ENCODE data around the gene ARHGAP26.

The ARHGAP26 gene

DNA sequence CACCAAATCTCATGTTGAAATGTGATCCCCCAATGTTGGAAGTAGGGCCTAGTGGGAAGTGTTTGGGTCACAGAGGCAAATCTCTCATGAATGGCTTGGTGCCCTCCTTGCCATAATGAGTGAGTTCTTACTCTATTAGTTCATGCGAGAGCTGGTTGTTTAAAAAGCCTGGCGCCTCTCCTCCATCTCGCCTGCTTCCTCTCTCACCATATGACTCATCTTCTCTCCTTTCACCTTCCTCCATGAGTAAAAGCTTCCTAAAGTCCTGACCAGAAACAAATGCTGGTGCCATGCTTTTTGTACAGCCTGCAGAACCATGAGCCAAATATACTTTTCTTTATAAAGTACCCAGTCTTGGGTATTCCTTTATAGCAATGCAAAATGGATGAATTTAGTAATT lies 20.9 kb upstream of the ARHGAP26 start:
- peak; percentile 26 to 34 for DNase-seq

DNA sequence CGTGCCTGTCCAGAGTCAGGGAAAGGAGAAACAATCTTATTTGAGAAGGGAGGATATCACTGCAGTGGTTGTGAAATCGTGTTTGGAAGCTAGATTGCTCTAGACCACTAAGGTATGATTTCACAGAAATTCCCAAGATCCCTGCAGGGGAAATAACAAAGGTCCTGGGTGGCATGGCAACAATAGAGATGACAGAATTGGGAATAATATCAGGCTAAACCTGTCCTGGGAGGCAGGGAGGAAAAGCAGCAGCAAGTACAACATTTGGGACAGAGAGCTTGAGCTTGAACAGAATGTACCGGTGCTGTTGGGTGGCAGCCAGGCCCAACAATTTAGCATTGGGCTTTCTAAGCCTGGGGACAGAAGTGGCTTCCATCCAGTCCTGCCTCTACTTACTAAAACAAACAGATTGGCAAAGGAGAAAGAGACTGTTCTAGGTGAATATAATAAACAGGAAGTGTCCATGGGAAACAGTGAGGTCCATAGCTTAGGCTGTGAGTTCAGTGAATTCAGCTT lies 17.0 kb upstream of the ARHGAP26 start:
- DNase-seq = no peak

DNA sequence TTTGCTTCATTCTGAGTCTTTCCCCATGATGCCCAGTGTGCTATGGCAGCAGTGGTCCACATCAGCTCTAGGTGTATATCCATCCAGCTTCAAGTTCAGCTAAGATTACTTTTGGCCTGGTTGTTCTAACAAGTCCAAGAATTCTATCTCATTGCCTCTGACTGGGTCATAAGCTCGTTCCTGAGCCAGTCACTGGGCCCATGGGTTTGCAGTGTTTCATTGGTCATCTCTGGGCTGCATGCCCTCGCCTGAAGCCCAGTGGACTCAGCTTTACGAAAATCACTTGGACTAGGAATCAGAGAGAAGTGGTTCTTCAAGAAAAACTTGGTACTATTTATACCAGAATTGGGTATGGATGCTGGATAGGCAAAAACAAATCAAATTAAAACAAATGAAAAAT lies 16.1 kb upstream of the ARHGAP26 start:
- DNase-seq = no peak

DNA sequence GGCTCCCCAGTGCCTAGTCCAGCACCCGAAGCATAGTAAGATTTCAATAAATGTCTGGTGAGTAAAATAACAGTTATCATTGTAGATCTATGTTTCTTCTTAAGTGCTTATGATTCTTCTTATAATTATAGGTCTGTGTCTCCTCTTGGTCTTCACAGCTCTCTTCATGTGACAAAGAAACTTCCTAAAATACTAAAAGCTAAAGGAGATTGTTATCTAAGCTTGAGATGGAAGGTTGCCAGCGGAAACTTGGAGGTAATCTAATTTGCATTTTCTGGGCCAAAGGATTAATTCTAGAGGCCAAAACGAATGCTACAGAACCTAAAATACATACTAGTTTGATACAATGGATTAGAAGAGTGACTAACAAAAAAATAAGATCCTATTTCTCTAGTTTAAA lies 13.6 kb upstream of the ARHGAP26 start:
- DNase-seq = no peak

DNA sequence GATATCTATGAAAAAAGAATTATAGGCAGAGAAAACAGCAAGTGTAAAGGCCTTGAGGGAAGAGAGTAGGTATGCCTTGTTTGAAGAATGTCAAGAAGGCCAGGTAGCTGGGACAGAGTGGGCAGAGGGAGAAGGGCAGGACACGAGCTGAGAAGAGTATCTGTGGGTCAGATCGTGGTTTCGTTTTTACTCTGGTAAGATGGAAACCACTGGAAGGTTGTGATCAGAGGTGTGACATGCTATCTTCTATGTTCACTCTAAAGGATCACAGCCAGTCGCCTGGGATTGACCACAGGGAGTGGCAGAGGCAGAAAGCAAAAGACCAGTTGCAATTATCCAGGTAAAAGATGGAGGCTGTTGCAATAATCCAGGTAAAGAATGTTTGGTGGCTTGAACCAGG lies 12.6 kb upstream of the ARHGAP26 start:
- DNase-seq = no peak

DNA sequence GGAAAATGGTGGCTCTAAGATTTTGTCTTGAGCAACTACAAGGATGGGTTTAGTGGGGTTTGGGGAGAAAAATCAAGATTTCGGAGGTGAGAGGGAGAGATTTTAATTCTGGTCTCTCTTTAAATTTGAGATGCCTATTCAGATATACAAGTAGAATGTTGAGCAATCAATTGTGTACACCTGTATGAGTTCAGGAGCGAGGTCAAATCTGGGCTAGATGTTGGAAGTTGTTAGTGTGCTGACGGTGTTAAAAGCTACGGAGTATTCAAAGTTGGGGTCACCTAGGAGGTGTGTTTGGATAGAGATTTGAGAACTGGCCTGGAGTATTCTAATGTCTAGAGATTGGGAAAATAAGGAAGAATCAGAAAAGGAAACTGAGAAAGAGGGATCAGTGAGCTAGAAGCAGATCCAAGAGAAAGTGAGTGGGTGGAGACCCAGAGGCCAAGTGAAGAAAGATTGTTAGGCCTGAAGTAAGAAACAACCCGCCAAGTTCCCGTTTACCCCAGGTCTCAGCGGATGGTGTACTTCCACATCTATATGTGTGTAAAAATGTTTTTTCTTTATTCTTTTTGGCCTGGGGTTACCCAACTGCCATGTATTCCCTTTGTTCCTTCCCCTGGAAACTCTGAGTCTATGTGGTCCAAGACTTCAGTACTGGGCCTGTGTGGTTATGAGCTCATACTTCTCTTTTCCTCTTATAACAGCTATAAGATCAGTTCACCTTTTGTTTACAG lies 11.9 kb upstream of the ARHGAP26 start:
- no peak for DNase-seq

DNA sequence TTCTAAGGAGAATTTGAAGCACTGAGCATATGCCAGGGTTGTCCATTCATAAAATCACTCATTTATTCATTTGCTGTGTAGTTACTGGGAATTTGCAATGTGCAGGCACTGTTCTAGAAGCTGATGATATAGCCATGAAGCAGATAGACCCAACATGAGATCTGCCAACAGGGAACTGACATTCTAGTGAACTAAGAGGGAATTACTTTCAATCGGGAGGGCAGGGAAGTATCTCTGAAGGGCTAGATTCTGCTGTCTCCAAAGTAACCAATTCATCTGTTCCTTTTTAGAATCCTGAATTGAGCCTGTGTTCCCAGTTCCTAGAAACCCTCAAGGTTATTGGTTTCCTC lies 11.4 kb upstream of the ARHGAP26 start:
- no peak for DNase-seq

DNA sequence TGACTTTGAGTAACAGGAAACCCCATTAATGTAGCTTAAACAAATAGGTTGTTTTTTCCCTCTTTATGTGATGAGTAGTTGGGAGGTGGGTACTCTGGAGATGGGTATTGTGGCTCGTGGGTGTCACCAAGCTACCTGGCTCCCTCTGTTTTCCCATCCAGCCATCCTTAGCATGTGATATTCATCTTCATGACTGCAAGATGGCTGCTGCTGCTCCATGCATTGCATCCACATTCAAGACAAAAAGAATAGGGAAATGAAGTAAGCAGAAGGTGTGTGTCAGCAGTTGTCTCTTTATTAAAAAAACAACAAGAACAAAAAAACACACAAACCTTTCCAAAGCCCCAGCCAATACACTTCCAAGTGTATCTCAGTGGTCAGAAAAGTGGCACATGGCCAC lies 6.5 kb upstream of the ARHGAP26 start:
- DNase-seq = no peak

DNA sequence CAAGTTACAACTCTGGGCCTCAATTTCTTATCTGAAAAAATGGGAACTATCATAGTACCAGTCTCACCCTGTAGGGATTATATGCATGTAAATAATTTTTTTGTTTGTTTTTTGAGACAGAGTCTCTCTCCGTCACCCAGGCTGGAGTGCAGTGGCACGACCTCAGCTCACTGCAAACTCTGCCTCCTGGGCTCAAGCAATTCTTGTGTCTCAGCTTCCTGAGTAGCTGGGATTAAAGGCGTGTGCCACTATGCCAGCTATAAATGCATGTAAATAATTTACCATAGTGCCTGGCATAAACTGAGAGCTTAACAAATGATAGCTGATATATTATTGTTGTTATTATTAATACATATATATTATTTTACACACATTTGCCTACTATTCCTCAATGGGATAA lies 3.0 kb upstream of the ARHGAP26 start:
- DNase-seq = no peak

DNA sequence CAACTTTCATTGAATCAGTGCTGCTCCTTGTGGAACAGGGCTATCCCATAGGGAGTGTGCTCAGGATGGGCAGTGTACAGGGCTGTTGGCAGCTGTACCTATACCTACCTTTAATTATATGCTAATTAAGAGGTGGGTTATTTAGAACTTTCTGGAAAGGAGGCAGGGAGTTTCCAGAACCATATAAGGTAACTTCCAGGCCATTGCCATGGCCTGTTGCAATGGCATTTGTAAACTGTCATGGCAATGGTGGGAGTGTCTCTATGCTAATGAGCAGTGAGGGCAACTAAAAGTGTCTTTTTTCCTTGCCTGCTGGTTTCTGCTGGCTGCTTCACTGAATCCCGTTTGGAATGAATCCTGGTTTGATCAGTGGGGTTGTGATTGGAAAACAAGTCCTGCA lies 2.3 kb upstream of the ARHGAP26 start:
- DNase-seq = no peak

DNA sequence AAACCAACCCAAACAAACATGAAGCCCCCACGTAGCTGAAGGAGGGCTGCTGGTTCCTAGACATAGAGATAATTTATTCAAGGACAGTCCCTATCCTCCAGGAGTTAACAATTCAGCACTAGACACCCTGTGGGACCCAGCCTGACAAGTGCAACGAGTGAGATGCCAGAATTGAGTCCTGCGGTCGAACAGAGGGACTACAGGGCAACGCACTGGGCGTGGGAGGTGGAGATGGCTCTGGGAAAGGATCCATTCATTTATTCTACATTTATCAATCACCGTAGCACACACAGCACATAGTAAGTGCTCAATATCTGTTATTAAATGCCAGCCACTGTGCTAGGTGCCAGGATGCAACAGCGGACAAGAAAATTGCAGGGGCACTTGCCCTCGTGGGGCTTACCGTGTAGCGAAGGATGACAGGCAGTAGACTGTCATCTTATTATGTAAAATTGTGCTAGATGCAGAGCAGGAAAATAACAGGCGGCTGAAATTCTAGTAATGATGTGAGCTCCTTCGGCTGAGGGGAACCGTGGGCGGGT lies 855 bp upstream of the ARHGAP26 start:
- DNase-seq = no peak

DNA sequence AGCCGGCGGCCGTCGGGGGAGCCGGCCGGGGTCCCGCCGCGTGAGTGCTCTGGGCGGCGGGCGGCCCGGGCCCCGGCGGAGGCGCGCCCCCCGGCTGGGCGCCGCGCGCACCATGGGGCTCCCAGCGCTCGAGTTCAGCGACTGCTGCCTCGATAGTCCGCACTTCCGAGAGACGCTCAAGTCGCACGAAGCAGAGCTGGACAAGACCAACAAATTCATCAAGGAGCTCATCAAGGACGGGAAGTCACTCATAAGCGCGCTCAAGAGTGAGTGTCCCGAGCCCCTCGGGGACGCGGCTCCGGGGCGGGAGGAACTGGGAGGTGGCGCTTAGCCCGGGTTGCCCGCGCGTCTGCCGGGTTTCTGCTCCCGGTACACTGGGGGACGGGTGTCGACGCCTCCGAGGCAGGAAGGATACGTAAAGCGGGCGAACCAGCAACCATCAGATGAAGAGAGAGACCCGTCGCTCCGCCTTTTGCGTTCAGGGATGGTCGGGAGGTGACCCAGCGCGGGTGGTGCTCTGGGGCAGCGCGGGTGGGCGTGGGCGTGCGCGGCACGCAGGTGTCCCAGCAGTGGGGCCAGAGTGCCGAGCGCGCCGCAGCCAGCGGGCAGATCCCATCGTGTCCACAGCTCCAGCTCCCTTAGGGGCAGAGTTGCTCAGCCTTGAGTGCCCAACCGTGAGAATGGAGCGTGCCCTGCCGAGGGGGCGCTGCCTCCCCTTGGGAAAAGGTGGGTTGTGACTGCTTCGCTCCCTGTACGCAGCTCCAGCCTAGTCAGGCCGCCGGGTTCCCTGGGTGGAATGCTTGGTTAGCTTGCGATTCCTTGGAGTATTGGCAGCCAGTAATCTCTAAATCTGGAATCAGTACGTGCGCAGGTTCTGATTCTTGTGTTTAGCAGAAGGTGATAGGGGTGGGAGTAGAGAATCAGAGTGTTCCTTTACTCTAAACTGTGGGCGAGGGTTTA lies 753 bp downstream of the ARHGAP26 start:
- peak; percentile 78 to 81 for DNase-seq

DNA sequence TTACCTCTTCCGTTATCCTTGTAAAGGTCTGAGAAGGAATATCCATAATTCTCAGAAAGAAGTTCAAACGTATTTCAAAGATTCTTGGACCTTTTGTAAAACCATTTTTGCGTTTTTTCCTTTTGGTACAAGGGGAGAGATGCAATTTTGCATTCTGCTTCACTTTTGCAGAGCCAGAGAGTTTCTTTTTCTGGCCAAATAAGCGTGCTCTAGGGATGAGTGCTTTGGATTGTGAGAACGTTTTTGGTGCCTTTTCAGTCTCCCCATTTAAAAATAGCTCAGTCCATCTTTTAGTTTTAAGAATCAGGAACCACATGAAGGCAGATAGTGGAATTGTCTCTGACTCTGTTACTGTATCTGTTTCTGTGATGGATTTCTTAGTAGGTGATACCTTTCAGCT lies 1.5 kb downstream of the ARHGAP26 start:
- DNase-seq = no peak

DNA sequence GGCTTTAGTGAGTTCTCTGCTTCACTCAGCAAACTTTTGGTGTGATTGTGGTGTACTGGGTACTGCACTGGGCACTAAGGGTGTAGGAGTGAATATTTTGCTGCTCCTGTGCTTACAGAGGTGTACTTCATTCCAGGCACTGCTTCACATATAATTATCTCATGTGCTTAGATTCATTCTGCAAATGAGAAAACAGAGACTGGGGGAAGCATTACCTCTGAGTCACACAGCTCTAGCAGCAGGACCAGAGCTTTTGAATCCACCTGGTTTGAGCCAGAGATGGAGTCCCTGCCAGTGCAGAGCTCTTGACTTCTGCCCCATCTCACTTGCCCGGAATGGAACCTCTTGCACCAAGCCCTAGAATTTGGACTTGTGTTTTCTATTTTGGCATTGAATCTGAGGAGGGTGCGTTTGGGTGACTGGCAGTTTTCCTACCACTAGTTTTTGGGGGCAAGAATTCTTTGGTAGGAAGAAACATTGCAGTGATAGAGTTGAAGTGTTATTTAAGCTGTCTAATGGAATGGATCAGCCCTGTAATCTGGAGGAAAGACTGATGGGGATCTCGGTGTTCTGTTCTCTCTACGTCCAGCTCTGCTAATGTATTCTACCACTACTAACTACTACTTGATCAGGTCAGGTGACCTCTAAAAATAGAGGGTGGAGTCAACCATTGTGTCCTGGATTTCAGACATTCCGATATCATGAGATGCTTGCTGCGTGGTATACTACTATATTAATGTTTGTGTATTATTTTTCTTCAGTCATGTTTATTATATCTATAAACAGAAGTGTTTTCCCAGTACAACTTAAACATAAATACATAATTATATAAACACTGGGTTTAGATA lies 2.5 kb downstream of the ARHGAP26 start:
- peak in 1 of 2 experiments; percentile 42 for DNase-seq

DNA sequence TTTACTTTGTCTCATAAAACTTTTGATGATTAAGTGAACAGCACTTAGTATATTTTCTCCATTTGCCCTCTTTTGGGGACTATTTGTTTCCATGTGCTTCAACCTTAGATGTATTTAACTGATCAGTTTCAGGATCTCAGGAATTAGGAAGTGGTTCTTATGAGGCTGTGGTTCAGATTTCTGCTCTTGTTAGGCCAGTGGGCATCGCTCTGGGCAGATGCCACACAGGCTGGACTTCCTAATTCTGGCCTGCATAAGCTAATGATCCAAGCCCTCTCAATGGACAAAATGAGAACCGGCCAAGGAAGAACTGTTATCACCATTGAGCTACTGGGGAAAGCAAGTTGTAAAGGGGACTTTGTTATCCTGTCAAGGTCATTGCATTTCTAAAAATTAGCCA lies 6.9 kb downstream of the ARHGAP26 start:
- DNase-seq = no peak

DNA sequence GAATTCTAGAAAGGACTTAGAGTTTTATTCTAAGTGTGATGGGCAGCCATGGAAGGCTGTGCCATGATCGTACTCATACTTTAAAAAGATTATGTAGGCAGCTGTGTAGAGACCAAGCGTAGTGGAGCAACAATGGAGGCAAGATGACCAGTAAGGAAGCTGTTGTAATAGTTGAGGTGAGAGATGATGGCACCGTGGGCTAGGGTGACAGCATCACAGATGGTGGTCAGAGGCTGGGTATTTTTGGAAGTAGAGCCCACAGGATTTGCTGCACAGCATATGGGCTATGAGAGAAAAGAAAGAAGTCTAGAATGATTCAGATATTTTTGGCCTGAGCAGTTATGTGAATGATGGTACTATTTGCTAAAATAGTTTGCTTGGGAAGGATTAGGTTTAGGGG lies 7.7 kb downstream of the ARHGAP26 start:
- no peak for DNase-seq

DNA sequence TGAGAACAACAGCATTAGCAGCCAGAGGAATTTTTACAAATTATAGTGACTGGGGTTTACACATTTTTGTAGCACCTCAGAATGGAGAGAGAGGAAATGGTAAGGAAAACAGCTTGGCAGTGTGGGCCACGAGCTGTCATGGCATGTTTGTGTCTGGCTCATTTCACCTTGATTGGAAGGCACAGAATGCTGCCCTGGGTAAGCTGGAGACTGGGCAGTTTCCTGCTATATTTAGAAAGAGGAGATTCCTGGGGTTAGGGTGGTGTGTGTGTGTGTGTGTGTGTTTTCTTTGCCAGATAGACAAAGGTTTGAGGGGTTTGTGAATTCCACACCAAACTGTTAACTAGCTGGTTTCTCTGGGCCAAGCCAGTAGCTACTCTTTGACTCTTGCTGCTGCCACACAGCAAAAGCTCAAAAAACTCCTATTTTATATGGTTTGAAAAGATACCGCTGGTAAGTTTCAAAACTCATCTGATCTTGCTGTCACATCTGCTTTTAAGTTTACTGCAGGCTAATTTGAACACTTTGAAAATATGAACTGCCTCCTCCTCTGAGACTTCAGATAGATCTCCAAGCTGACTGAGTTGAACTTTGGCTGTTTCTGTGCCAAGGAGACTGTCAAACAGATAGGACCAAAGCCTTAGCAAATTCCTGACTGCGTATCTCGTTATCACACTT lies 9.1 kb downstream of the ARHGAP26 start:
- DNase-seq = no peak

DNA sequence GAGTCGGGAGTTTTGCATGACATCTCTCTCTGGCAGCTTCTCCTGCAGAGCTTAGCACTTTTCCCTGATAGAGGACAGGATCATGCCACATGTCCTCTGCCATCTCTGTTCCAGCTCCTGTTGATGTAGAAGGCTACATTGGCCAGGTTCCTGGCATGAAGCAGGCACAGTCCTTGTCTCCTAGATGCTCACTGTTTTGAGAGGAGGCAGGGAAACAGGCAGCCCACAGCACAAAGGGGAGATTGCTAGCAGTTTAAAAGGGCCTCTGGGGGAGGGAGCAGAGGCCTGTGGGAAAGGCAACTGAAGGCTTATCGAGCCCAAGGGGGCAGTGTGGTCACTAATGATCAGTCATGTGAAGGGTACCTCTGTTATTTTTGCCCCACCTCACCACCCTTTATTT lies 10.7 kb downstream of the ARHGAP26 start:
- no peak for DNase-seq

DNA sequence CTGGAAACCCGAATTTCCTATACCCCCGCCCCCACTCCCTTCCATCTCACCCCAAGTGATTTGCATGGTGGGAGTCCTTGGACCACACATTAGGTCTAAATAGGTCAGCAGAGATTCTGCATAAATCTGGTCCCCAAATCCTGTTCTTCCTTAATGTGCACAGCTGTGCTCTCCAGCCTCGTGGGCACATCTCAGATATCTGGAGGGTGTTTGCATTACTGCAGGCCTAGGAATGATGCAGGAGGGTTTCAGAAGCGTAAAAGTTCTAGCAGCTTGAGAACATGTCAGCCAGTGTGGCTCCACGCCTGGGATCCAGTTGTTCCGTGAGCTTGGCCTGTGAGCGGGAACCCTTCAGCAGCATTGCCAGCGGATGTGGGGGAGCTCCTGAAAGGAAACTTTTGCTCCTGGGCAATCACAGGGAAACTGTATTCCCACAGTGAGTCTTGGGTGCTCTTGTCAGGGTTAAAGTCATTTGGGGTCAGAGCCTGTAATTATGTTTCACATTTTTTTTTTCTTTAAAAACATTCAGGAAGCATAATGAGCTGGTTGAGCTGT lies 12.9 kb downstream of the ARHGAP26 start:
- no peak for DNase-seq

DNA sequence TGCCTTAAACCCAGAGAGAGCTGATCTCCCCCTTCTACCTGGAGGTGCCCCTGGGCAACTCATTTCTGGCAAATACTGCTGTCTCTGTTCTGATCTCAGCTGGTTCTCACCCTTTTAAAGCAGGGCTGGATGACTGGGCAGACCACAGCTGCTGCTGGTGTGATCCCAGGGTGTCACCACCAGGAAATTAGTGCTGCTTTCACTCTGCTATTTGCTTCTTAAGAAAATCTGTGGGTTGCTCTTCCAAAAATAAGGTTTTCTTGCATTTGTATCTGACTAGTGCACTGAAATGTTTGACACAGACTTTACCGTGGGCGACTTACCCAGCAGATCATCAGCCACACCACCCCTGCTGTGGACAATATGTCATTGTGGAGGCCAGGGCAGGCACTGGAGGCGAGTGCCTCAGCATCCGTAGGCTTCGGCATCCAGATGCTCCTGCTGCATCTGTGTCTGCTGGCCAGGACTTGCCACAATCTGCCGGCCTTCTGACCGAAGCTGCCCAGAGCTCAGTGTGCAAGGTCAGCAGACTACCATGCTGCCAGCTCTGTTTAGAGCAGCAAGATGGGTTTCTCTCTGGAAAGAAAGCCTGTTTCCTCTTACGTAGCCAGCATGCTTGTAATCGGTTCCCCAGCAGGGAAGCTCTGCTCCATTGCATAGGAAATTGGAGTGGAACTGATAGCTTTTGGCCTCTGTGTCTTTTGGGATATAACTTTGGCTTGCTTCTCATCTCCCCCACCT lies 13.6 kb downstream of the ARHGAP26 start:
- DNase-seq = peak; percentile 73 to 83

DNA sequence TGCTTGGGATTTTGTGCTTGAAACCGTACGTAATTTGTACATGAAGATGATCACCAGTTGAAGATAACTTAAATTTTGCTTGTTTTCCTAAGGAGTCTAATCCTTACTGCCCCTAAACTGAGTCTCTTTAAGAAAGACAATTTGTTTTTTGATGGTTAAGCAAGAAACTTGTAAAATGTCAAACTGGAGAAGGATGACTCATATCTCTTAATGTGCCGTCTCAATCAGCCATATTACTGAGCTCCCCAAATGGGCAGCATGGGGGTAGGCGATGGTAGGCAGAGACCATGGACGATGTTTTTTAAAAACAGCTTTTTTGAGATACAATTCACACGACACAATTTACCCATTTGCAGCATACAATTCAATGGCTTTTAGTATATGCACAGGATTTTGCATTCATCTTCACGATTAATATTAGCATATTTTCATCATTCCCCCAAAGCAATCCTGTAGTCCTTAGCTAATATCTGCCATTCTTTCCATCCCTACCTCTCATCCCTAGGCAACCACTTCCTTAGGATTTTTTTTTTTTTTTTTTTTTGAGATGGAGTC lies 14.3 kb downstream of the ARHGAP26 start:
- DNase-seq = no peak

Data from activated T-cell treated with anti-CD3 and anti-CD28 coated beads, Interleukin-2, amount 50 U/mL, for 48 hours (primary cell).